ENCODE data around the gene LHX2.
"Not testable (repeated sequence)": the region's sequence is repeated elsewhere in the genome, so short reads cannot be mapped to it uniquely, and the experiment has no call there.

LHX2 gene, protein sequence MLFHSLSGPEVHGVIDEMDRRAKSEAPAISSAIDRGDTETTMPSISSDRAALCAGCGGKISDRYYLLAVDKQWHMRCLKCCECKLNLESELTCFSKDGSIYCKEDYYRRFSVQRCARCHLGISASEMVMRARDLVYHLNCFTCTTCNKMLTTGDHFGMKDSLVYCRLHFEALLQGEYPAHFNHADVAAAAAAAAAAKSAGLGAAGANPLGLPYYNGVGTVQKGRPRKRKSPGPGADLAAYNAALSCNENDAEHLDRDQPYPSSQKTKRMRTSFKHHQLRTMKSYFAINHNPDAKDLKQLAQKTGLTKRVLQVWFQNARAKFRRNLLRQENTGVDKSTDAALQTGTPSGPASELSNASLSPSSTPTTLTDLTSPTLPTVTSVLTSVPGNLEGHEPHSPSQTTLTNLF

DNA sequence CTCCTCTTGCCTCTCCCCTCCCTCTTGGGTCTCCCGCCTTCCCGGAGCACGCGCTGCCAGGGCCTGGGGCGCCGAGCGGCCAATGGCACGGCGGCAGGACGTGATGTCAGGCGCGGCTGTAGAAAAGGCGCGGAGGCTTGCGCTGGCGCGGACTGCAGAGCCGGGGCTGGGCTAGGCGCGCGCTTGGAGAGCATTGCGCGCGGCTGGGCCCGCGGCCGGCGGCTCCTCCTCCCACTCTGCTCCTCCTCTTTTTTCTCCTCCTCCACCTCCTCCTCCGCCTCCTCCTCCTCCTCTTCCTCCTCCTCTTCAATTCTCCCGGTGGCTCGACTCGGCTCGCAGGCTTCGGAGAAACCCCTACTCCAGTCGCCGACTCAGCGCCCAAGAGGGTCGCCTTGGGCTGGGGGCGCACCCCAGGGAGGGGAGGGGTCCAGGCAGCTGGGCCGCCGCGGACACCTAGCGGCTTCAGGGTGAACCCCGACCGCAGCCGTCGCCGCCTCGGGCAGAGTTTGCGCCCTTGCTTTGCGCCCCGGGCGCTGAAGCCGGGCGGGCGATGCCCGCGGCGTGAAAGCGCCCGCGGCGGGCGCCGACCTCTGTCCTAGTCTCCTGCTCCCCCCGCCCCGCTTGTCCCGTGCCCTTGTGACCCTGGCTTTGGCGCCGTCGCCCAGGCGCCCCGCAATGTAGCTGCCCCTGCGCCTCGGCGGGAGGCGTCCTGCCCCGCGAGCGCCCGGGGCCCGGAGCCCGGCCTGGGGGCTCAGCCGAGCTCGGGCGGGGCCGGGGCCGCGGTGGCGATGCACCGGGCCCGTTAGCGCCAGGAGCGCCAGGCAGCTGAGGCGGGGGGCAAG is at the start of gene LHX2:
Gene LHX2, plus strand, starts transcription at position 309 of the 842 bp plus-strand sequence. CDS start 581 bp downstream, outside the sequence.
- DNase-seq (ENCODE audit: low spot score): peak; percentile 88

DNA sequence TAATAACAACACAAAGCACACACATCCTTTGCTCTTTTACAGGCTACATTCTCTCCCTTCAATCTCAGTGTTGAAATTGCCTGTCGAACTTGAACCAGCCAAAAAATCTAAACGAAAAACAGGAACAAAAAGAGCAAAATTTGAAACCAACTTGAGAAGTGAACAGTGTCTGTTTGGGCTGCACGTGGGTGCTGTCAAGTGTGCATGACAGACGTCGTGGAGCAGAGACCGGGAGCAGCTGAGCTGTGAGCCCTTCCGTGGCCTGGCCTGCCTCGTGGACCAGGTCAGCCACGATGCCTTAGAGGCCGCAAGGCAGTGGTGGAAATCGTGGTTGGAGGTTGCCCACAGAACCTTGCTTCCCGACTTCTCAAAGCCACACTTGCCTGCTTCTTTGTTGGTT is 46.8 kb upstream of the LHX2 start:
- no peak for DNase-seq (ENCODE audit: low spot score)

DNA sequence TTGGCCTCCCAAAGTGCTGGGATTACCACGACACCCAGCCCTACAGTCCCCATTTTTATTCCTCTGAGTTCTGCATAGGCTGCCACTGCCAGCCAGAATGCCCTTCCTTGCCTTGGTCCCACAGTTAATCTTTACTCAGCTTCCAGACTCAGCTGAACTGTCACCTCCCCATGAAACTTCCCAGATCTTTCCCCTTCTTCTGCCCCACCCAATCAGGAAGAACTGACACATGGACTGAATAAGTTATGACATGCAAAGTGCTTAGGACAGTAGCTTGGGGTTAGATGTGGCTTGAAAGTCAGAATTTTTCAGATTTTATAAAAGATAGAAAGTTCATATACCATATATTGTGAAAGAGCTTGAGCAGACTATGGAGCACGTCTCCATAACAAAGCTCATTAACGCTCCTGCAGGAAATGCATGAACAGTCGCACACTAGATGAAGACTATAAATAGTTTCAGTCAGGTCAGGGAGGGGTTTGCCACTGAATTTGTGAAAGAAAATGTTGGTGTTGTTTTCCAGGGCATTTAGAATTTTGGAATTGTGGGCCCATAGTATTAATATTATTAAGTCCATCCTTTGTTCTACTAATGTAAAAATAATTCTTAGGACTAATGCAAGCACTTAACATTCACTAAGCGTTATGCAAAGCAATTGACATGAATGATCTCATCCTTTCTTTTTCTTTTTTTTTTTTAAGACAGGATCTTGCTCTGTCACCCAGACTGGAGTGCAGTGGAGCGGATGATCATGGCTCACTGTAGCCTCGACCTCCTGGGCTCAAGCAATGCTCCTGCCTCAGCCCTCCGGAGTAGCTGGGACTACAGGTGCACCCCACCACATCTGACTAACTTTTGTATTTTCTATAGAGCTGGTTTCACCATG is 45.5 kb upstream of the LHX2 start:
- DNase-seq (ENCODE audit: low spot score): no peak

DNA sequence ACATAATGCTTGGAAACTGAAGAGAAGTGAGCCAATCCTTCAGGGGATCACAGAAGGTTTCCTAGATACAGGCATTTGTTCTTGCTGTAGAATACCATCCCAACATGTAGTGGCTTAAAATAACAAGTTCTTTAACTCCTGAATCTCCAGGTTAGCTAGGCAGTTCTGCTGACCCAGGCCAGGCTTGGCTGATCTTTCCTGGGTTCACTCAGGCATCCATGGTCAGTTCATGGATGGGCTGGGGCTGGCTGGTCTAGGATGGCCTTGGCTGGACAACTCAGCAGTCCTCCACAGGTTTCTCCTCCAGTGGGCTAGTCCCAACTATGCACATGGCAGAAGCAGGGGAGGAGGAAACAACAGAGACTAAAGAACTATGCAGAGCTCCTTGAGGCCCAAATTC is 44.2 kb upstream of the LHX2 start:
- DNase-seq (ENCODE audit: low spot score): no peak

DNA sequence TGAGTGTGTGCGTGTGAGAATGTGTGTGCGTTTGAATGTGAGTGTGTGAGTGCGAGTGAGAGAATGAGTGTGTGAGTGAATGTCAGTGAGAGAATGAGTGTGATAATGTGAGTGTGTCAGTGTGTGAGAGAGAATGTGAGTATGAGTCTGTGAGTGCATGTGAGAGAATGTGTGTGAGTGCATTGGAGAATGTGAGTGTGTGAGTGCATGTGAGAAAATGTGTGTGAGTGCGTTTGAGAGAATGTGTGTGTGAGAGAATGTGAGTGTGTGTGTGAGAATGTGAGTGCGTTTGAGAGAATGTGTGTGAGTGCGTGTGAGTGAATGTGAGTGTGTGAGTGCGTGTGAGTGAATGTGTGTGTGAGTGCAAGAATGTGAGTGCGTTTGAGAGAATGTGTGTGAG is 39.0 kb upstream of the LHX2 start:
- no peak for DNase-seq (ENCODE audit: low spot score)

DNA sequence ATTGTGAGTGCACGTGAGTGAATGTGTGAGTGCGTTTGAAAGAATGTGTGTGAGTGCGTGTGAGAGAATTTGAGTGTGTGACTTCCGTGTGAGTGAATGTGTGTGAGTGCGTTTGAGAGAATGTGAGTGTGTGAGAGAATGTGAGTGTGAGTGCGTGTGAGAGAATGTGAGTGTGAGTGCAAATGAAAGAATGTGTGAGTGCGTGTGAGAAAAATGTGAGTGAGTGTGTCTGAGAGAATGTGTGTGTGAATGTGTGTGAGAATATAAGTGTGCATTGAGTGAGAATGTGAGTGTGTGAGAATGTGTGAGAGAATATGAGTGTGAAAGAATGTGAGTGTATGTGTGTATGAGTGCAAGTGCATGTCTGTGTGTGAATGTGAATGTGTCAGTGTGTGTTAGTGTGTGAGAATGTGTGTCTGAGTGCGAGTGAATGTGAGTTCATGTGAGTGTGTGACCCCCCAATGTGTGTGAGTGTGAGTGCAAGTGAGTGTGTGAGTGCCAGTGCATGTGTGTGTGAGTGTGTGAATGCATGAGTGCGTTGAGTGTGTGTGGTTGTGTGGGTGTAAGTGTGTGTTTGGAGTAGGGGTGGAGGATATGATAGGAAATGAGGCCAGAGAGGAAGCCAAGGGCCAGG is 37.9 kb upstream of the LHX2 start:
- DNase-seq (ENCODE audit: low spot score): no peak

DNA sequence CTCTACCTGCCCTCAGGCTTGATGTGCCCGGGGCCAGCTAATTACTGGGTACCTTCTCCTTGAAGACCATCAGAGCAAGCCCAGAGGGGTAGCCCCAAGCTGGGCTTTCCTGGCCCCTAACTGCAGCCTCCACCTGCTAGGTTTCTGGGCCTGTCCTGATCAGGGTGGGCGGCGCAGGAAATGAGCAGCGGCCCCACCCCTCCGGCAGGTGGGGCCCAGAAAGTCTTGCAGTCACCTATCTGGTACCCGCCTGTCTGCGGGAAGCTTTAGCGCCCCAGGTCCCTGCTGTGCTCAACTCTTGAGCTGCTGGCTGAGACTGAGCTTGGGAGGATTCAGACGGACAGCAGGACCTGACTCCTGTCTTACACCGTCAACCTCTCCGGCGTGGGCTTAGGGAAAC is 37.1 kb upstream of the LHX2 start:
- DNase-seq (ENCODE audit: low spot score): no peak

DNA sequence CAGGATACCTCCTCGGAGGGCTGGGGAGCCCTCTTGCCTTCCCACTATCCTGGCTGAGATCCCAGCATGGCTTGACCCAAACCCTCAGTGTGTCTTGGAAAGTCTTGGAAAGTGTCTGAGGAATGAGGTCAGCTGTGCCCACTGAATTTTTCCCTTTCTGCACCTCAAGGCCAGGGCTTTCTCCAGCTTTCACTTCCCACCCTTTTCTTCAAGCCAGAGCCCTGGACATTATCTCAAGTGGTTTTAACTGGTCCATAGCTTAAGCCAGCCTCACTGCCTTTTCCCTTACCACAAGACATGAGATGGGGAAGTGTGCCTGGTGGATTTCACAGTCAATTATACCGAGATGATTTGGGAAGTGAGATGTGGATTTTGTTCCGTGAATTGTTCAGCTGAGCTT is 35.7 kb upstream of the LHX2 start:
- no peak for DNase-seq (ENCODE audit: low spot score)

DNA sequence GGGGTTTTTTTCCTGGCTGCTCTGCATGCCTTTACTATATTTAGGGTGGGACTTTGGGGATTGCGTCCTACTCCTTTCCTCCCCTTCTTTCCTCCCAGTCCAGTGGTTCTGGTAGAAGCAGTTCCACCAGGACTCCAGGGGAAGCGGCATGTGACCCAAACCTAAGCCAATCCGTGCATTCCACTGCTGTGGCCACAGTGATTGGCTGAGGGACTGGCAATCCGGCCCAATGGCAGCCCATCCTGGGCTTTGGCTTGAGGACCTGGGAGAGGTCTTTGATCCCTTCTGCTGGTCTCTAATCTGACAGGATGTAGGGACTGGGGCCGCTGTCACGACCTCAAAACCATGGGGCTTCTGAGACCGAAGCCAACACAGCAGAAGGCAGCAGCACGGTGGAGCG is 35.0 kb upstream of the LHX2 start:
- not testable (repeated sequence) for DNase-seq (ENCODE audit: low spot score)

DNA sequence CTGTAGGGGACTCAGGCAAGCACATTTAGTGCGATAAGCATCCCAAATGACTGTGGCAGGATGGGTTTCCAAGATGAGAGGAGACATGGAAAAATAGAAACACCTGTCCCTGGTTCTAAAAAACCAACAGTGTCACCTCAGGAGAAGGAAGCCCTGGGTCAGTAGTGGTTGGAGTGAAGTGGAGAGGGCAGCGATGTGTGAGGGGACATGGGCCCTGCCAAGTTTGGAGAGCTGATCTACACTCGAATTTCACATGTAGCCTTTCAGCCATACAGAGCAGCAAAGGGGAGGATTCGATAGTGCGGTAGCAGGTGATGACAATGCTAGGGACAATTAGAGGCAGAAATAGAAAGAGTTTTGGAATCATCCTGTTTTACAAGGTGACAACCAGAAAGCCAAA is 32.6 kb upstream of the LHX2 start:
- no peak for DNase-seq (ENCODE audit: low spot score)

DNA sequence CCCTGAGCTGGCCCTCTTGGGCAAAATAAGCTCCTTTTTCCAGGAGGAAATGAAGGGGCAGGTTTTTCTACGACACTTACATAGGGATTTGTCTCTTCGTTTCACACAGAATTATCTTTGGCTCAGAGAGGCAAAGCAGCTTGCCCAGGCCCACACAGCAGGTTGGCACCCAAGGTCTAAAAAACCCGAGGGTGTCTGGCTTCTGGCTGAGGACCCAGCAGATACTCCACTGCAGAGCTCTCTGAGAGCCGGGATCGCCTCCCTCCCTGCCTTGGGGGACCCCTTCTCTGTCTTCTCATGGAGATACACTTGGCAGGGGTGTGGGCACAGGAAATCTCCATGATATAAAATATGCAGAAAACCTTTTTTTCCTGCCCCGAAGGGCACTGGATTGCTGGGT is 29.0 kb upstream of the LHX2 start:
- no peak for DNase-seq (ENCODE audit: low spot score)

DNA sequence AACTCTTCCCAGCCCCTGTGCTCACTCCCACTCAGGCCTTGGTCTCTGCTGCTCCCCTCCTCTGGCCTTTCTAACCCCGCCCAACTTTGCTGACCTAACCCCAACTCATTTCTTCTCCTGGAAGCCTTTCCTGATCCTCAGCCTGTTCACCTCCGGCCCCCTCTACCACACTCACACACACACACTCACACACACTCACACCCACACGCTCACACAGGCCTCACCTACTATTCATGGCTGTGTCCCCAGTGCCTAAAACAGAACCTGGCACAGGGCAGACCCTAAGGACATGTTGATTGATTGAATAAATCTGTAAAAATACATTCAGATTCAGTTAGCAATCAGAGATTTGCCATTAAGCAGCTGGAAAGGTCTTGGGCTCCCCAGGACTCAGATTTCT is 28.5 kb upstream of the LHX2 start:
- no peak for DNase-seq (ENCODE audit: low spot score)

DNA sequence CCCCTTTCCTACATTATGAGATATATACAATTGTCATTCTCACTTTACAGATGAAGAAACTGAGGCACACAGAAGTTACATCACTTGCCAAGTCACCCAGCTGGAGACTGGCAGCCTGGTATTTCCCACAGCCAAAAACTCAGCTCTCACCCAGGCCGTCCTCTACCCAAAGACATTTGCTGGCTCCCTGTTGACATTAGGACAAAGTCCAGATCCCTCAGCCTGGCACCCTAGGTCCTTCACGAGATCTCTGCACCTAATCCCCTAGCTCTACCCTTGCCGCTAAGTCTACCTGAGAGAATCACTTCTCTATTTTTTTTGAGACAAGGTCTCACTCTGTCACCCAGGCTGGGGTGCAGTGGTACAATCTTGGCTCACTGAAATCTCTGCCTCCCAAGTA is 26.8 kb upstream of the LHX2 start:
- no peak for DNase-seq (ENCODE audit: low spot score)

DNA sequence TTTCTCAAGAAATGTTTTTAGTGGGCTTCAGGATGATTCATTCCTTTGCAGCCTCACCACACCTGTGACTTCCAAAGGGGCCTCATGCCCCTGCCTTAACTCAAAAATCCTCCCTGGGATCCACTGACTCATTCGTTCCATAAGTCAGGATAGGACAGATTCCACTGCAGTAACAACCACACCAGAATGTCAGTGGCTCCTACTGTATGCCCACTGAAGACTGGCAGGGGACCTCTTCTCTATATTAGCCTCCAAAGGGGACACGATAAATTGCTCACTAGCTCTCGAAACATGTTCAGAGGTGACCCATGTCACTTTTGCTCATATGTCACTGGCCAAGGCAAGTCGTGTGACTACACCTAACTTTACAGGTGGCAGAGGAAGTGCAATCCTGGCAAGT is 25.7 kb upstream of the LHX2 start:
- DNase-seq (ENCODE audit: low spot score): no peak

DNA sequence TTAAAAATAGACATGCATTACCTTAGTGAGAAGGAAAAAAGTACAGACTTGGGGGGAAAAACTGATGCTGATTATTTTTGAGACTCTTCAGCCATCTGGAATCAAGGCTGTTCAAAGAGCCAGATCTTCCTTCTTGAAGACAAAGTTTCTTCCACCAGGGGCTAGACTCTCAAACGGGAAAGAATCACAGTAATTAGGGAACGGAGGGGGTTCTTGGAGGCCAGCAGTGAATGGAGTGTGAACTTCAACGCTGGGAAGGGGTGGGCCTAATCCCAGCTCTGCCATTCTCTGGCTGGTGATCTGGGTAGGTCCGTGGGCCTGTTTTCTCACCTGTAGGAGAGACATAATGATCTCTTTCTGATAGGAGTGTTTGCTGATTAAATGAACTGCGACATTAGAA is 21.1 kb upstream of the LHX2 start:
- no peak for DNase-seq (ENCODE audit: low spot score)

DNA sequence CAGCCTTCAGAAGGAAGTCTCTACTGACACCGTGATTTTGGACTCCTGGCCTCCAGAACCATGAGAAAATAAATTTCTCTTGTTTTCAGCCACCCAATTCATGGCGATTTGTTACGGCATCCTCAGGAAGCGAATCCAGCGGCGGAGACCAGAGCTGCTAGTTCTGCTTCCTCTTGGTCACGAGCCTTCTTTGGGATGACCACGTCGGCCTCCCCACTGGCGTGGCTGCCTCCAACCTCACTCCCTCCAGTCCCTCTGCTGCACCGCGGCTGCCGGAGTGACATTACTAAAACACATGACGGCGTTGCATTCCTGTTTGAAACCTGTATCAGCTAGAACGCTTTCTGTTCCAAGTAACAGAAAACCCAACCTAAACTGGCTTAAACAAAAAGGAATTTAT is 18.9 kb upstream of the LHX2 start:
- not testable (repeated sequence) for DNase-seq (ENCODE audit: low spot score)

DNA sequence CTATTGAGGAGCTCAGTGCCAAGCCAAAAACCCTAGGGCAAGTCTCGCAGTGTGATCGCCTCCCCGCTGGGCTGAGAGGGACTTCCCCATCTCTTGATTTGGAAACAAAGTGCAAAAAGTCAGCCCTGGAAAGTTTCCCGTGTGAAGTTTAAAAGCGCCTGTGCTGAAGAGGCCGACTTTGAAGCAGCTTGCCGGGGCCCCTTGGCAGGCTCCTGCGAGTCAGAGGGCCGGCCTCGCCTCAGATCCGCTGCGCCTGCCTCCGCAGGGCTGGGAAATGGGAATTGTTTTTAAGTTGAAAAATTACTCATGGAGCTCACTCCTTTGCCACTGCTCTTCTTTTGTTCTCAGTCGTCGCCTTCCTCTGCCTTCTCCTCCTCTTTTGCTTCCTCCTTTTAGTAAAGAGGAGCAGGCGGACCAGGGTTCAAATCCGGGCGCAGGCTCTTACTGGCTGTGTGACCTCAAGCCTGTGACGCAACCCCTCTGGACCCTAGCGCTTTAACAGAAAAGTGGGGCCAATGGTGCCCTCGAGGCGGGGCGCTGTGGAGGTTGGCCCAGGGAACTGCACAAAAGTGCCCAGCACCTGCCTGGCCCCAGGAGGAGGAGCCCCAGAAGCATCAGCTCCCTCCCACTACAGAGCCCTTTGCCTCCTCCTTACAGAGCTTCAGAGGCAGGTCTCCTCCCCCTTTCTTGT is 14.7 kb upstream of the LHX2 start:
- no peak for DNase-seq (ENCODE audit: low spot score)

DNA sequence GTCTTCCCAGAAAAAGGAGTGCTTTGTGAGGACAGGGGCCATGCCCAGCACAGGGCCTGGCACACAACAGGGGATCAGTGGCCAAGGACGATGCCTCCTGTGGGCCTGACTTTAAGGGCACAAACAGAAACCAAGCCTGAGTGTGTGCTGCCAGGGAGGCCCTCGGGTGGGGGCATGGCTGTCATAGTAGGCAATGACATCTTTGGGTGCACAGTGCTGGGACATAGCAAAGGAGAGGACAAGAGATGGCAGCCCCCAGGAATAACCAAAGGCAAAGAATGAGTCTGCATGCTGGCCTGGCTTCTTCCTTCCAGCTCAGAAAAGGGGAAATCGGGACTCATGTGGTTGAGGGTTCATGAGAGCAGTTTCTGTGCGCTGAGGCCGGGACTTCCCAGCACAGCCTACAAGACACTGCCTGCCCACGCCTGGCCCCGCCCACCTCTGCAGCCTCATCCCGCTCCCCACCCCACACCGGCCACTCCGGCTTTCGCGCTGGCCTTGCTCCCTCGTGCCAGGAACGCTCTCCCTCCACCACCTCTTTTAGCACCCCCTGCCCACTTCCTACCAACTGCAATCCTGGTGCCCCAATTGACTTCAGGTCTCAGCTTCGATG is 13.8 kb upstream of the LHX2 start:
- no peak for DNase-seq (ENCODE audit: low spot score)

DNA sequence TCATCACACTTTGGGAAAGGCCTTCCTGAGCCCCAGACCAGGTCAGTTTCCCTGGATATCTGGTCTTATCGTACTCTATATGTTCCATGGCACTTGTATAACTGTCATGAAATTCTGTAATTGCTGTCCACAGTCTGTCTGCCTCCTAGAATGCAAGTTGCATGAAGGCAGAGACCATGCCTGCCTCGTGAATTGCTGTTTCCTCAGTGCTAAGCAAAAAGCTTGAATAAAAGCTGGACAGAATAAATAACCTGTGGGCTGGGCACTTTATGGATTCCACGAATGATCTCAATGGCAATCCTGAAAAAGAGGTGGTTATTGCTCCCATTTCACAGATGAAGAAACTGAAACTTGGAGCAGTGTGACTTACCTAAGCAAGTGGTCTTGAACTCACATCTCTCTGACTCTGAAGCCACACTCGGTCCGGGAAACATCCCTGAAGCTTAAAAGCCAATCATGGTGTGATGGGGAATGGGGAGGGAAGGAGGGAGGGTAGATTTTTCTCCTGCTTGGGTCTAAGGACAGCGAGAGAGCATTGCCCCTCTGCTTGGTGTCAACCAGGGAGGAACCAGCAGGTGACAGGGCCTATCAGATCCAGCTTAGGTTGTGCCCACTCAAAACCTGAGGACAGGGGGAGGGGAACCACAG is 13.2 kb upstream of the LHX2 start:
- no peak for DNase-seq (ENCODE audit: low spot score)

DNA sequence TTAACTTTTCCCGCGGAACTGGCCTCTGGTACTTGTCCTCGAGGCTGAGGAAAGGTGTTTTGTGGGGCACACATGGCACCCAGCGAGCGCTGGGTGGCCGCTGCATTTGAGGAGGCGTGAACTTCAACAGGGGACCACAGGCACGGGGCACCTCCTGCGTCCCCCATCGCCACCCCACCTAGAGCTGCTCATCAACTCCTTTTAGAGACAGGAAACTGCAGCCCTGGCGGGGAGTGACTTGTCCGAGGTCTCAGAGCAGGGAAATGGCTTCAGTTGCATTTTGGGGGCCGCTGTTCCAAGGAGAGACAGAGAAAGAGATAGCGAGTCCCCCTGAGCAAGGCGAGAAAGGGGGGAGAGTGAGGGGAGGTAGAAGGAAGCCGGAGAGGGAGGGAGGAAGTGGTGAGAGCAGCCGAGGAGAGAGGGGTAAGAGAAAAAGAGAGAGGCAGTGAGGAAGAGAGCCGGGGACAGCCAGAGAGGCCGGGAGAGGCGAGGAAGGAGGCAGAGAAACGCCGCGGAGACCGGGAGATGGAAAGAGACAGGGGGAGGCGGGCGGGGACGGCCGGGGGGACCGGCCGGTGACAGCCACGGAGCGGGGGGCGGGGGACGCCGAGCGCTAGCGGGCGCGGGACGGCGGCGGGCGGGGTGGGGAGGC is 12.5 kb upstream of the LHX2 start:
- DNase-seq (ENCODE audit: low spot score): no peak

Measured in HuH-7 (cell line).